Stimulated activated CD4-positive, alpha-beta T cell treated with anti-CD3 and anti-CD28 coated beads, Interleukin-4, amount 100 ng/mL, for 48 hours (primary cell): Measurements from ENCODE around the gene CTH.
A peak's percentile ranks its signal among the peaks of the same experiment; 100 is the strongest.
"Not testable (repeated sequence)": the region's sequence is repeated elsewhere in the genome, so short reads cannot be mapped to it uniquely, and the experiment has no call there.

Experiments
- DNase-seq, 2 donors: peaks; one replicate each; pipeline ENCODE4 v3.0.0-alpha.2; 2020; ENCODE audit warnings: low read depth in 2 of 2

The CTH gene

GRCh38 chr1:70410604-70411359 is at the start of gene CTH:
Gene CTH (plus strand): TSS chr1:70411268. CDS start chr1:70411416, 148 bp downstream.
- peak; percentile 85 to 91 for DNase-seq

GRCh38 chr1:70361727-70362398 is 49.2 kb upstream of the CTH start:
- DNase-seq, result no peak

- DNase-seq, result no peak
Measured at GRCh38 chr1:70364439-70364838, 46.6 kb upstream of the CTH start.

GRCh38 chr1:70366425-70366952 is 44.6 kb upstream of the CTH start:
- not testable (repeated sequence) for DNase-seq

- not testable (repeated sequence) for DNase-seq
Measured at GRCh38 chr1:70366997-70367396, 44.1 kb upstream of the CTH start.

- not testable (repeated sequence) for DNase-seq
Measured at GRCh38 chr1:70367397-70367796, 43.7 kb upstream of the CTH start.

- not testable (repeated sequence) for DNase-seq
Measured at GRCh38 chr1:70371586-70371985, 39.5 kb upstream of the CTH start.

GRCh38 chr1:70372426-70372825 is 38.6 kb upstream of the CTH start:
- no peak for DNase-seq

- DNase-seq, result not testable (repeated sequence)
Measured at GRCh38 chr1:70373580-70373979, 37.5 kb upstream of the CTH start.

- DNase-seq, result no peak
Measured at GRCh38 chr1:70376196-70376595, 34.9 kb upstream of the CTH start.

GRCh38 chr1:70382682-70383081 is 28.4 kb upstream of the CTH start:
- DNase-seq, result no peak

- DNase-seq, result no peak
Measured at GRCh38 chr1:70383483-70383882, 27.6 kb upstream of the CTH start.

GRCh38 chr1:70384542-70384941 is 26.5 kb upstream of the CTH start:
- no peak for DNase-seq

- DNase-seq, result no peak
Measured at GRCh38 chr1:70385477-70385876, 25.6 kb upstream of the CTH start.

- DNase-seq, result no peak
Measured at GRCh38 chr1:70386121-70386520, 24.9 kb upstream of the CTH start.

GRCh38 chr1:70387507-70387906 is 23.6 kb upstream of the CTH start:
- DNase-seq, result no peak

- DNase-seq, result no peak
Measured at GRCh38 chr1:70392626-70393025, 18.4 kb upstream of the CTH start.

- no peak for DNase-seq
Measured at GRCh38 chr1:70396607-70397006, 14.5 kb upstream of the CTH start.

- no peak for DNase-seq
Measured at GRCh38 chr1:70397013-70397412, 14.1 kb upstream of the CTH start.

- no peak for DNase-seq
Measured at GRCh38 chr1:70400335-70400734, 10.7 kb upstream of the CTH start.

GRCh38 chr1:70401974-70402373 is 9.1 kb upstream of the CTH start:
- no peak for DNase-seq

- DNase-seq, result no peak
Measured at GRCh38 chr1:70403759-70404158, 7.3 kb upstream of the CTH start.

- no peak for DNase-seq
Measured at GRCh38 chr1:70405780-70406416, 5.2 kb upstream of the CTH start.
